Ammon's horn (tissue), 1 donor: ENCODE results near the gene CD82.

Source experiments
- DNase-seq: peaks from one replicate; pipeline ENCODE4 v3.0.0-alpha.2; 2016; ENCODE audit warnings: low spot score

CD82 gene

DNA sequence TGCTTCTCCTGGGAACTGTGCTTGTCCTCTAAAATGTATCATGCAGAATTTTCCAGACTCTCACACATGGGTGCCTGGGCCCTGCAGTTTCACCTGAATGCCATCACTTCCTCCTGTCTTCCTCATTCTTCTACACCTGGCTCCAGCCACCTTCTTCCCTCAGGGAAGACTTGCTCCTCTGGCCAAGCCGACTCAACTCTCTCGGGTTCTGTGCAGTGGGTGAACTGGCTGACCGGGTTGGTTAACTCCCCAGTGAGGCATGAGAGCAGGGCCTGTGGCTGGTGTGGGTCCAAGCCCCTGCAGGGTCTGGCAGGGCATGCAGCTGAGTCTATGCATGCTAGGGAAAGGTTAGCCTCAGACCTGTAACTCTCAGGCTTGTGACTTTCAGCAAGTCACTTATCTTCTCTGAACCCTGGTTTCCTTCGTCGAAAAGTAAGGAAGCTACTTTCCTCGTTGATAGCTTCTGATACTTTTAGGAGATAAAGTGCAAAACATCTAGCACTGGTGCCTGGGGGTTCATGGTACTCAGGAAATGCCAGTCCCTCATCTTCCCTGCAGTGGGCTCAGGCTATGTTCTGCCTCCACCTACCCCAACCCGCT is 11.9 kb downstream of the CD82 start:
- no peak for DNase-seq

DNA sequence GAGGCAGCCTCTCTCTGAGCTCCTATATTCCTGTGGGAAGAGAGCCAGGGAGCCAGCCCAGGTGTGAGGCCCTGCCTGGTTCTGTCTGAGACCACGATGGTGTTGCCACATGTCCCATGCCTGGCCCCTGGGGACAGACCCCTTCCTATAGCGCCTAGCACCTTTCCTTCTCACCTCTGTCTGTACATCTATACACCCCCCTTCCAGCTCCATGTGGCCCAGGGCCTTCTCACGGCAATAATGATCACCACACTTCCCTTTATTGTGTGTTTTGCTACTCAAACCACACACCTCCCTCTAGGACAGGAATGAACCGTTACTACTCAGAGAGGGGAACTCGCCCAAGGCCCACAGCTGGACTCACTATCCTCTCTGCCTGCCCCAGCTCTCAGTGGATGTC is 12.8 kb downstream of the CD82 start:
- DNase-seq = no peak

DNA sequence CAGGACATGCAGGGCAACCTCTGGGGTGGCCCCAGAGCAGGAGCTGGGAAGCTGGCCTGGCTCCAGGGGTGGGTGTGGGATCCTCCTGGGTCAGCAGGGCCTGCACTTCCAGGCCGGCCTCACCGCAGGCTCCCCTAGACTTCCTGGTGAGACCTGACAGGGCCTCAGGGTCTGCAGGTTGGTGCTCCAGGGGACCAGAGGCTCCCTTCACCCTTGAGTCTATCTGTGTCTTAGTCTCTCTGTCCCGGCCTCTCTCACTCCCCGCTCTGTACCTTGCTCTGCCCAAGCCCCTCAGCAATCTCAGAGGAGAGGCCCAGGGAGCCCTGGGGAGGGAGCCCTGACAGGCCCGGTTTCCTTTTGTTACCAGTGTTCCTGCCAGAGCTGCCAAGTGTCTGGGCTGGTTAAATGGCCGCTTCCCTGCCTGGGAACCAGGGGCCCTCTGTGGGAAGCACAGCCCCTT is 13.9 kb downstream of the CD82 start:
- no peak for DNase-seq

DNA sequence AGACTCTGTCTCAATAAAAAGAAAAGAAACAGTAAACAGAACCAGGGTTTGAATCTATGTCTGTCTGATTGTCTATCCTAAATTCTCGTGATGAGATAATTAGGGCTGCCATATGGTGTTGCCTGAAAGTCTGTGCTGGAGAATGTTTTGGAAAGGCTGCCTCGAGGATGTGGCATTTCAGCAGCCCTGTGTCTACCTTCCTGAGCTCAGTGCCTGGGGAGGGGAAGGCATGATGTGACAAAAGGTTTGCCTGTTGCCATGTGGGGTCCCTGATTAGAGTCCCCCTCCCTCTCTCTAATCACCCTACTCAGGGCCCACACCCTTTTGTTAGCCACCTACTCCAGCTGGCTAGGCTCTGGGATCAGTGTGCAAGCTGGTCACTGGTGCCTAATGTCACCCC is 15.2 kb downstream of the CD82 start:
- no peak for DNase-seq

DNA sequence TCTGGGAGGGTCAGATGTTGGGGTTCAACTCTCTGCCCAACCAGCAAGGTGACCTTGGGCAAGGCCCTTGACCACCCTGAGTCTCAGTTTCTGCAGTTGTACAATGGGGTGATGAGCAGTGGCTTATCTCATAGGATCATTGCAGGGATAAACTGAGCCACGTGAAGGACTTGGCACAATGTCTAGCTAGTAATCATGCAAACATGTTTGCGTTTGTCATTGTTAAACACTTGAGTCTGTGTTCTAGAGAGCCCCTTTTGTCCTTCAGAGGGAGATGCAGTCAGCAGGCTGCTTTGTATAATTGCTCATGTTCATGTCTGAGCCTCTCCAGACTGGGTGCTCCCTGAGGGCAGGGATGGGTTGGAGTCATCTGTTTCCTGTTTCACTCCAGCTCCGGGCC is 15.8 kb downstream of the CD82 start:
- no peak for DNase-seq

DNA sequence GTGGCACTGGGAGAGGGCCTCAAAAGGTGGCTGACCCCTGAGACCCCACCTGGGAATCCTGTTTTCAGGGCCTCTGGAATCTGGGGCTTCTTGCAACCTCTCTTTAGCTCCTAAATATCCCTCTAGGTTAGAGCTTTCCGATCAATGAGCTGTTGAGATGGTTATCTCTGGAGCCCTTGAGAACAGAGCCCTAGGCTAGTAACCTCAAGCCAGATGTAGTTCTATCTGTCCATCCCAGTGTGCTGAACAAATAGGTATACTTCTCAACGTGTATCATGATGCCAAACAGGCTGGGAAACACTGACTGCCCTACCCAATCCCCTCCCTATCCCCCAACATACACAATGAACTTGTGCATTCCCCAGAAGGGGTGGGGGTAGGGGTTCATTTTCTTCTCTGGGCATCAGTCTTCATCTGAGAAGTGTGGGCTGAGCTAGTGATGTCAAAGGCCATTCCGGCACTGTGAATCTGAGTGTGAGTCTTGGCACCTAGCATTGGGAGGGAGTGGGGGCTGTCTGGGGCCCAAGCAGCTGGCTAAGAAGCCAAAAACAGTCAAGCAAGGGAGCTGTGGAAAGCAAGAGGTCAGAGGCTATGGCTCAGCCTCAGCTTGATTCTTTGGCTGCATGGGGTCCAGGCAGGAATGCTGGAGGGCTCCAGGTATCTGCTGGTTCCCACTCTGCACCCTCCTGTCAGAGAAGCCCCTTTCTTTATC is 17.3 kb downstream of the CD82 start:
- no peak for DNase-seq

GRCh38 chr11:44583353-44583669 is 17.8 kb downstream of the CD82 start:
- DNase-seq = no peak

DNA sequence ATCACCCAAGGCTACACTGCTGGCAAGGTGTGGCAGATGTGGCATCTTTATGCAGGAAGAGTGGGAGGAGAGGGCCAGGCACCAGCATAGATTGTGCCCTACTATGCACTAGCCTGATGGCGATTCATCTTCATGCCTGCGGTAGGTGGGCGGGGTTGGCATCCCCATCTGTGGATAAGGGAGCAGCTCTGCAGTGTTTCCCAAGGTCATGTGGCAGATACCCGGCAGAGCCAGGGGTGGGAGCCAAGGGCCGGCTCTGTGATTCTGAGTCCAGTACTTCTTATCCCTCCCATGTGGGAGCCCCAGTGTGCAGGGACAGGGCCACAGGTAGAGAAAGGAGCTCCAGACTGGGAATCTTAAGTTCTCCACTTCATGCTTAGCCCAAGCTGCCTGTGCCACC is 20.0 kb downstream of the CD82 start:
- DNase-seq = no peak

- peak; percentile 54 for DNase-seq
These were observed 23.8 kb downstream of the CD82 start for GRCh38 chr11:44589301-44589700.

DNA sequence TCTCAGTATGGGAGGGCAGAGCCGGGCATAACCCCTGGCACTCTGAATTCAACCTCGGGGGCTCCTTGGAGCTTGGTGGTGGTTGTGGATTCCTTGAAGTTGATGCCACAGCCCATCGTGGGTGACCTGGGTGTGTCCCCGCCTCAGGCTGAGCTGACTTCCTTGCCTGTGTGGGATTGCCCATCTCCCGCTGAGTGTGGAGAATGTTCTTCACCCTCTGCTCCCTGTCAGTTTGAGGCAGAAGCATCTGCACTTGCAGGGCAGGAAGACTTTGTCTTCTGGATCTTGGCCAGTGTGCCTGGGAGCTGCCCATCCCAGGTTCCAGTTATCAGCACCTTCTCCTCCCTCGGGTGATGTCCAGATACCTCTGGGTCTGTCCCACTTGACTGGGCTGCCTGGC is 25.3 kb downstream of the CD82 start:
- no peak for DNase-seq

- DNase-seq = no peak
These were observed 26.1 kb downstream of the CD82 start for GRCh38 chr11:44591557-44591956.

GRCh38 chr11:44592125-44592940 is 26.9 kb downstream of the CD82 start:
- DNase-seq = no peak

DNA sequence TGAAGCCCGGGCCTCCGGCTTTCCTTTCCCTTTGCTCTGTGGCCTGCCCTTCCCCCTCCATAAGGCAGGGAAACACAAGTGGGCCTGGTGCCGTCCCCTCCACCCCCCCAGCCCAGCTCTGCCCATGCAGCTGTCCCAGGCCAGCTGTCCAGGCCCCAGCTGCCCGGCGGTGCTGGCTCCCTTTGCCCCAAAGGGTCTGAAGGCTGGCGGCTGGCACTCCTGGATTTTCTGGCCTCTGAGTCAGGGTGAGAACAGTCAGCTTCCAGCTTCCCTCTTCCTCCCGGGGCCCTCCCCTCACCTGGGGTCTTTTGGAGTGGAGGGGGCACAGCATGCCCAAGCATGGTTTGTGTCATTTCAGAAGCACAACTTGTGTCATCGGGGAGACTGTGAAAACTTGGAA is 27.8 kb downstream of the CD82 start:
- DNase-seq = peak; percentile 93

DNA sequence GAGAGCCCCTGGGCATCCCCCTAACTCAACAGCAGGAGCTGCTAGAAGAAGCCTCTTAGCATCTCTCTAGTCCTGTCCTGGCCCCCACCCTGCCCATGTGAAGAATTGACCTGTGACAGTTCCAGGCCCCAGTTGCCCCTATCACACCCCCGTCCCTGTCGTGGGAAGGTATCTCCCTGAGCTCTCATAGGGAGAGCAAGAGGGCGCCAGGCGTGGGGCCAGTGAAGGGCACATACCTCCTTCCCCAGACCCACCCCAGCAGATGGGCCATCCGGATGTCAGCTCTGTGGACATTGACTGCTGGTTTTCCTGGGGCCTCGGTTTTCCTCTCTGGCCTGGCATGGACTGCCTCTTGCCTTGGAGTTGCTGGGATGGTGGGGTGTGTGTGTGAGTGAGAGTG is 29.5 kb downstream of the CD82 start:
- no peak for DNase-seq

DNA sequence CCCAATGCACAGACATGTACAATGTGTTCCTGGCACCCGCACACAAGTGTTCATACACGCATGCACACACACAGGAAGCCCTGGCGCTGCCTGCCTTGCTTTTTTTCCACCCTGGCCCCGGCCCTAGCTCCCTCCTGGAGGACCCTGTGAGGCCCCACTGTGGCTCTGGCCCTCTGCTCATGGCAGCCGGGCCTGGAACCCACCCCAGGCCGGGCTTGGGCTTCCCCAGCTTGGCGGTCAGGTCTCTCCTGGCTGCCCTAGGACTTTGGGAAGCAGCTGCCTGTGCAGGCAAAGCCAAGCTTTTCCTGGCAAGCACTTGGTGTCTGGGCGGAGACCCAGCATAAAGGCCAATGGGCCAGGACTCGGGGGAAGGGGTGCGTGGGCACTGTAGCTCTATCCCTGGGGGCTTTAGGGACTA is 30.5 kb downstream of the CD82 start:
- DNase-seq = peak; percentile 82

DNA sequence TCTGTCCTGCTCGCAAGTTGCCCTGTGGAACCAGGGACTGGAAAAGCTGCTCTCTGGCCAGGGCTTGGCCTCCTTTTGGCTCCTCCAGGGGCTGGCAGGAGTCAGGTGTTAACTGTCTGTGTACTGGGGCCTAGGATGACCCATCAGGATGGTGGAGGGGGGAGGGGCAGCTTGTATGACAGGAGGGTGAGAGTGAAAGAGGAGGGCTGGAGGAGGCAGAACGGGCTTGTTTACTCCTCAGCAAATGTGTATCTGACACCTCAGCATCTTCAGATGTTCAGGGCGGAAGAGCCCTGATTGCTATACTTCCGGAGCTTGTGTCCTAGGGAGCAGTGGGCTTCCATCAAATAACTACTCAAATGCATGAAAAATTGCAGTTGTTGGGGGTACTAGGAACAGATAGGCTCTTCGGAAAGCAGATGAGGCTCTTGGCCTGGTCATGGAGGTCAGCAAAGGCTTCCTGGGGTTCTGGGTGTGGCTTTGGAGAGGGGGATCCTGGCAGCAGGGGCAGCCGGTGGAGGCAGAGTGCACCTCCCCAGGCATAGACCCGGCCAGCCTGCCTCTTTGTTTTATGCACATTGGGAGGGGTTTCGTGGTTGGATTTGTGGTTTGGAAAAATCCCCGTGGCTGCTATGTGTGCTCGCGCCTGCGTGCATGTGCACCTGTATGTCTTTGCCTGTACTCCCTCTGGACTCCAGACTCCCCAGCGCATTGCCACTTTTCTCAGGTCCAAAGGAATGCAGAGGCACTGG is 31.2 kb downstream of the CD82 start:
- DNase-seq = no peak

GRCh38 chr11:44597358-44598012 is 32.0 kb downstream of the CD82 start:
- DNase-seq = no peak

GRCh38 chr11:44598831-44599230 is 33.4 kb downstream of the CD82 start:
- DNase-seq = no peak

DNA sequence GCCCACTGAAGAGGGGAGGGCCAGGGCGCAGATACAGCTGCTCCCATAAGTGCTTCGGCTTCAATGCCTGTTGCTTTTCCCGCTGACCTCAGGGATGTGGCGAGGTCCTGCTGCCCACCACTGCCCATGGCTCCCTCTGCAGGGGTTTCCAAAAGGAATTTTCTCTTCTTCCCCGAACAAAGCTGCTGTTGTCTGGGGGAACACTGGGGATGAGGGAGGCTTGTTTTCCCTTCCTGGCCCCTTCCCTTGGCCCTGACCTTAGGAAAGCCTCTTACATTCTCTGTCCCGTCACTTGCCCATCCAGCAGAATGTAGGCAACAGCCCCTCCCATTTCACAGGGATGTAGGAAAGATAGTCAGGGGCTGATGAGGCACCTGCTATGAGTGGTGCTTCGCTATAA is 34.8 kb downstream of the CD82 start:
- DNase-seq = no peak

DNA sequence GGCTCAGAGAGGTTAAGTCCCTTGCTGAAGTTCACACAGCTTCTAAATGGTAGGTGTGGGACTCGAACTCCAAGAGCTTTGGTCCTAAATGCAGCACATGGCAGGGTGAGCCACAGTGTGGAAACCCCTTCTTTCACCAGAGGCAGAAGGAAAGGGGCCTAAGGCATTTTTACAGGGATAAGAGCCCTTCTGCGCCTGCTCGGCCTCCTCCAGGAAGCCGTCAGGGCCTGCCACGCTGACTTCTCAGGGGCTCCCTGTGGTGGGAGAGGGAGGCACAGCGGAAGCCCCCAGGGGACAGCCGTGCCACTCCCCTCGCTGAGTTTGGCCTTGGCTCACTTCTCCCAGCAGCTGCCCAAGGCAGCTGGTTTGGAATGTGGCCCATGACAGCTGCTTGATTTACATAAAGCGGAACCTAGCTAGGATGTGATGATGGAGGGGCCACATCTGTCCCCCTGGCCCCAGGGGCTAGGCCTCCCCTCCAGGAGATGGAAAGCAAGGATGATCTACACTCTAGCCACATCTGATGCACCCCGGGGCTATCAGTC is 35.4 kb downstream of the CD82 start:
- no peak for DNase-seq

- DNase-seq = no peak
These were observed 36.3 kb downstream of the CD82 start for GRCh38 chr11:44601471-44602370.
